Heart left ventricle (tissue), 16 donors: ENCODE measurements around the gene TSC1. TPM values are rescaled to one million over a fixed set of nuclear protein-coding genes. Genes with fewer than 3 reads are reported as not detected.
A peak's percentile ranks its signal among the peaks of the same experiment; 100 is the strongest.

Source experiments
- ATAC-seq, 4 donors: fragments of 200-7000 bp; cut with Tn5 transposase; one replicate each; pipeline ENCODE4 v1.9.1; 2020 to 2022; ENCODE audit warnings: moderate library complexity in 4 of 4, mild to moderate bottlenecking in 3 of 4, moderate number of reproducible peaks in 1 of 4
- DNase-seq, 5 donors: peaks; one replicate each; pipeline ENCODE4 v3.0.0-alpha.2; 2020
- H3K27ac ChIP-seq, 12 donors: fragments of 200-600 bp; sonication (generic) in 4 of 12; one replicate each; pipeline versions ENCODE4 v1.5.0 to v1.8.0; 2016 to 2022; ENCODE audit warnings: mild to moderate bottlenecking in 2 of 12
- H3K27me3 ChIP-seq, 9 donors: fragments of 200-600 bp; sonication (generic) in 2 of 9; one replicate each; pipeline versions ENCODE4 v1.5.1 to v1.8.0; 2016 to 2022; ENCODE audit warnings: mild to moderate bottlenecking in 3 of 9
- H3K36me3 ChIP-seq, 9 donors: fragments of 200-600 bp; sonication (generic) in 2 of 9; one replicate each; pipeline versions ENCODE4 v1.5.0 to v1.8.0; 2018 to 2022; ENCODE audit warnings: mild to moderate bottlenecking in 2 of 9
- H3K4me1 ChIP-seq, 12 donors: fragments of 200-600 bp; sonication (generic) in 4 of 12; one replicate each; pipeline versions ENCODE4 v1.5.0 to v1.8.0; 2016 to 2022; ENCODE audit warnings: mild to moderate bottlenecking in 3 of 12
- H3K4me3 ChIP-seq, 12 donors: fragments of 200-600 bp; sonication (generic) in 4 of 12; one replicate each; pipeline versions ENCODE4 v1.5.0 to v1.8.0; 2017 to 2022; ENCODE audit warnings: mild to moderate bottlenecking in 9 of 12, moderate library complexity in 4 of 12
- H3K9me3 ChIP-seq, 12 donors: fragments of 200-600 bp; sonication (generic) in 4 of 12; one replicate each; pipeline versions ENCODE4 v1.5.0 to v1.8.0; 2016 to 2022; ENCODE audit warnings: mild to moderate bottlenecking in 1 of 12
- POLR2A ChIP-seq, 2 donors: fragments of 450-650 bp; IDR thresholded peaks; one replicate each; pipeline ENCODE4 v1.6.1; 2017; ENCODE audit warnings: antibody characterized with exemption in 2 of 2, mild to moderate bottlenecking in 2 of 2, moderate library complexity in 2 of 2
- WGBS, 4 donors: extraction: QIAGEN DNeasy Blood & Tissue Kit in 2 of 4; methylation state at CpG; one replicate each; pipeline versions ENCODE4 v1.1.5 to v1.1.7; 2013 to 2018; 5-methylcytosine and 5-hydroxymethylcytosine counted together
- intact Hi-C, 10 donors: fragments of 100-400 bp; cut with DNase I; formaldehyde crosslinking; loops; one replicate each; pipeline versions ENCODE4 v1.11.1 to v1.14.2; 2022
- polyA plus RNA-seq, 2 donors: library from polyadenylated mRNA; stranded (reverse); fragments of 200-250 nt; gene quantifications; one replicate each; pipeline ENCODE4 v1.2.3, GENCODE V29; 2013
- total RNA-seq, 9 donors: library from RNA; depleted of rRNA in 2 of 9; stranded (reverse); fragments of >200 nt in 2 of 9; fragmentation: NEBNext Ultra II Directional in 3 of 9; extraction: Animal tissue kit (Norgen Biotek cat#: 25700) in 3 of 9; gene quantifications; one replicate each; pipeline versions ENCODE4 v1.1.0 to v1.2.4, GENCODE V29; 2016 to 2023
- TF ChIP-seq, protein P1 (sequence below), 12 donors: fragments of 200-600 bp; sonication (generic) in 4 of 12; IDR thresholded peaks; one replicate each; pipeline versions ENCODE4 v1.5.0 to v1.8.0; 2018 to 2022; ENCODE audit warnings: antibody characterized with exemption in 12 of 12, mild to moderate bottlenecking in 5 of 12
- donor health status: ischemic (EF 13 %, LVEDD 7.1; RV severe dilation, severe dysfunction).
- donor health status: healthy with polysubstance abuse.
- donor health status: DM: no; HTN: yes; CAD: no.
- donor health status: DM: no; HTN: no; CAD: no.
- donor health status: ischemic (EF 25% LVEDD 6.9; RV normal size, moderate dysfunction).
- donor health status: ischemic (EF 25% LVEDD 5.7; RV mildly dilated, moderate dysfunction).
- donor health status: healthy.
- donor health status: DM: yes; HTN: yes; CAD: no.
- donor health status: ischemic (EF 35%, LVEDD 5.7; RV mildly dilated, moderate dysfunction).
- donor health status: nonischemic (EF 11% LVEDD 7.7; RV severe dilation, severe dysfunction).
- donor health status: DM: yes; HTN: yes; CAD: no.
- donor health status: PGD.
- donor health status: ischemic (EF 29% LVEDD 5.4; RV normal size, mild dysfunction).
- donor health status: nonischemic (EF 23%, LVEDD 6.1; RV moderate dilation, normal function).

TSC1 gene
- total and polyA plus RNA-seq, 11 donors, result 16.2 to 87.6 (median 52.9) TPM

DNA sequence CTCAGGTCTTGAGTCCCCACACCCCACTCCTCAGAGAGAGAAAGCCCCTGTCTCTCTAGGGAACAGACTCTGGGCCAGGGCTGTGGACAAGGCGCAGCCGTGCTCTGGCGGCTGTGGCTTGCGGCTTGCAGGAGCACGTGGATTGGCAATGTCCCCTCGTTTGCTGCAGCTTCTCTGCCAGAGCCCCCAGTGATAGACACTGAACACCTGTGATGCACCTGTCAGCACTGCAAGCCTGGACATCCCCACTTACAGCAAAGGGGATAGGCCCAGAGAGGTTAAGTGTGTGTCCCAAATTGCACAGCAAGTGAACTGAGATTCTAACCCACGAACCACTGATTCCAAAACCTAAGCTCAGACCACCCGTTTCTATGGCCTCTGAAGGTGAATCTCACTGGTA is 41.1 kb upstream of the TSC1 start:
- H3K4me1 ChIP-seq, result peaks cover 0 to 17% (median 0%) of the 10 kb centered on the region in 12 donors
- no peak for ATAC-seq
- peaks cover 0 to 56% (median 7%) of the 10 kb centered on the region in 9 donors for H3K27me3 ChIP-seq
- no peak for DNase-seq
- H3K9me3 ChIP-seq, result no peaks in the 10 kb centered on the region
- no peaks in the 10 kb centered on the region for H3K36me3 ChIP-seq
- TF ChIP-seq, protein P1, sequence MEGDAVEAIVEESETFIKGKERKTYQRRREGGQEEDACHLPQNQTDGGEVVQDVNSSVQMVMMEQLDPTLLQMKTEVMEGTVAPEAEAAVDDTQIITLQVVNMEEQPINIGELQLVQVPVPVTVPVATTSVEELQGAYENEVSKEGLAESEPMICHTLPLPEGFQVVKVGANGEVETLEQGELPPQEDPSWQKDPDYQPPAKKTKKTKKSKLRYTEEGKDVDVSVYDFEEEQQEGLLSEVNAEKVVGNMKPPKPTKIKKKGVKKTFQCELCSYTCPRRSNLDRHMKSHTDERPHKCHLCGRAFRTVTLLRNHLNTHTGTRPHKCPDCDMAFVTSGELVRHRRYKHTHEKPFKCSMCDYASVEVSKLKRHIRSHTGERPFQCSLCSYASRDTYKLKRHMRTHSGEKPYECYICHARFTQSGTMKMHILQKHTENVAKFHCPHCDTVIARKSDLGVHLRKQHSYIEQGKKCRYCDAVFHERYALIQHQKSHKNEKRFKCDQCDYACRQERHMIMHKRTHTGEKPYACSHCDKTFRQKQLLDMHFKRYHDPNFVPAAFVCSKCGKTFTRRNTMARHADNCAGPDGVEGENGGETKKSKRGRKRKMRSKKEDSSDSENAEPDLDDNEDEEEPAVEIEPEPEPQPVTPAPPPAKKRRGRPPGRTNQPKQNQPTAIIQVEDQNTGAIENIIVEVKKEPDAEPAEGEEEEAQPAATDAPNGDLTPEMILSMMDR (IDR thresholded peaks at IDR 0.05), result no peak
- no peak for TF ChIP-seq POLR2A (IDR thresholded peaks at IDR 0.05)
- intact Hi-C loops, result no loop called here
- peak overlapping the region in 1 of 12 donors; percentile 15 for H3K27ac ChIP-seq
- H3K4me3 ChIP-seq, result no peak overlapping the region
- 57 to 82% (median 77%) methylated on average over 8 of the region's 8 CpGs for WGBS, 4 donors

DNA sequence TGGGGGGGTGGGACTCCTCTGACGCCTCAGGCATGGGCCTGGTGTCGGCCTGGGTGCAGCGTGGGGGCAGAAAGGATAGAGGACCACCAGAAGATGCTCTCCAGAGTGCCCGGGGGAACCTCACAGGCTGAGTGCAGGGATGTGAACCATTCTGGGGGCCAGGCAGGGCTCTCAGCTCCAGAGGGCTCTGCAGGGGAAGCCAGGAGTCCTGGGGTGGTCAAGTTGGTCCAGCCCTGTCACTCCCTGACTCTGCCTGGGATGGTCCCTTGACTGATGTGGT is 40.6 kb upstream of the TSC1 start:
- Histone ChIP-seq H3K27ac (no peak overlapping the region), H3K4me1 (peaks cover 0 to 17% (median 0%) of the 10 kb centered on the region in 12 donors), H3K36me3 (no peaks in the 10 kb centered on the region), H3K4me3 (no peak overlapping the region), H3K9me3 (no peaks in the 10 kb centered on the region), H3K27me3 (peaks cover 0 to 61% (median 7%) of the 10 kb centered on the region in 9 donors)
- ATAC-seq, result peak in 1 of 4 donors; percentile 15
- TF ChIP-seq POLR2A (IDR thresholded peaks at IDR 0.05), result no peak
- TF ChIP-seq, protein P1 (IDR thresholded peaks at IDR 0.05), result no peak
- intact Hi-C loops, result no loop called here
- WGBS, 4 donors, result 41 to 70% (median 48%) methylated on average over 4 of the region's 4 CpGs
- DNase-seq, result no peak

DNA sequence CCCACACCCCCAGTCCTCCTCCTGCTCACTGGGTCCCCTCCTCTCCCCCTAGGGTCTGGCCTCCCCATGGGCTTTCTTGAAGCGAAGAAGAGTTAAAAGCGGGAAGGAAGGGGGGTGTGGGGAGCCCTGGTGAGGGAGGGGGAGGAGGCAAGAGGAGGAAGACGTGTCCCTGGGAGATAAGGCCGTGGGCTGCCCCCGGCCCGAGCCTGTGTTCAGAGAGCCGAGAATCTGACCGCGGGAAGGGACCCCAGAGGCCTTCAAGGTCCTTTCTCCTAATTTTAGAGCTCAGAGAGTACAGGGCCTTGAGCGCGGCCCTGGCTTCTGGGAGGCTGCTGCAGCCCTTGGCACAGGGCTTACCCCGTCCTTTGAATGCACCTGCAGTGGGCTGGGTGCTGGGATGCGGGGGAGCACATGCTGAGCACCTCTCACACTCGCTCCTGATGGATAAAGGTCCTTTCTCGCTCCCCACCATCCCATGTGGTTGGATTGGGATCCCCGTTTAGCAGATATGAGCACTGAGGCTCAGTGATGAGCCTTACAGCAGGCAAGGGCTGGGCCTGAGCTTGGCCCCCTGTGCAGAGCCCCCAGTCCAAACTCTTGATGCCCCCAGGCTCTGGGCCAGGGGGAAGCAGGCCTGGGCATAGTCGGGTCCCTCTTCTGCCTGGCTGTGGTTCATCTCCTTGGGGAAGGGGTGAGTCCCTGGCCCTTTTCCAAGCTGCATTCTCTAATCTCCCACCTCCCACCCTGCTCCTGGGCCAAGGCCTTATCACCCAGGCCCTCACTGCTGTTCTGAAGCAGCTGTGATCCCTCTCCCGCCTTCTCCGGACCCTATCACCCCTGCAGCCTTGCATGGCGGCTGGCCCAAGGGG is 40.0 kb upstream of the TSC1 start:
- TF ChIP-seq POLR2A (IDR thresholded peaks at IDR 0.05), result no peak
- TF ChIP-seq, protein P1 (IDR thresholded peaks at IDR 0.05), result no peak
- intact Hi-C loops, result no loop called here
- Histone ChIP-seq H3K36me3 (no peaks in the 10 kb centered on the region), H3K9me3 (no peaks in the 10 kb centered on the region), H3K27me3 (peaks cover 0 to 67% (median 13%) of the 10 kb centered on the region in 9 donors), H3K4me1 (peaks cover 0 to 17% (median 0%) of the 10 kb centered on the region in 12 donors), H3K27ac (no peak overlapping the region), H3K4me3 (no peak overlapping the region)
- 48 to 65% (median 57%) methylated on average over 18 to 20 of the region's 20 CpGs for WGBS, 4 donors
- peak in 1 of 4 donors; percentile 7 for ATAC-seq
- DNase-seq, result no peak

DNA sequence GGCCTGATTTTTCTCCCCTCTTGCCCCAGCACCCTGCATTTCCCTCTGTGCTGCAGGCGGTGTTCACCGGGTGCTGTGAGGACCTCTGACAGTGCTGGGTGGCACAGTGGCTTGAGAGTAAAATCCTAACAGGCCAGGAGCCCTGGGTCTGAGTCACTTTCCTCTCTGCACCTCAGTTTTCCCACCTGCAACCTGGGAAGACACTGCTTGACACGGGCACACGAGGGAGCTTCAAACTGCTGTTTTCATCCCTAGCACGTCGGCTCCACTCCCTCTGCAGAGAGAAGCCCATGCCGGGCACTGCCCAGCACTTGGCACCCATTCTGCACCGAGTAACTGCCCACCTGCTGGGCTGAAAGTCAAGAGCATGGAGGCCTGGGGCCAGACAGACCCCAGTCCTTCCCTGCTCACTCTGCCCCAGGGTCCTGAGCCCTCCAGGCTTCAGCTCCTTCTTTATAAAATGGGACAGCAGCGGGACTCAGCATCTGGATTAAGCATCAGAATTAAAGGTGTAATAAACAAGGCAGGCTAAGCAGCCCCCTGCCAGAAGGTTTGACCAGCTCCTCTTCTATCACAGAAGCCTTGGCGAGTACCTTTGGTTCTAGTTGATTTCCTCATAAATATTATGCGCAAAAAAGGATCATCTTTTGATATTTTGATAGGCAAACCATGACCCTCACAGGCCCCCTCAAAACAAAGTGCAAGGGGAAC is 39.2 kb upstream of the TSC1 start:
- intact Hi-C loops, result no loop called here
- no peaks in the 10 kb centered on the region for H3K9me3 ChIP-seq
- H3K4me3 ChIP-seq, result no peak overlapping the region
- no peak for TF ChIP-seq POLR2A (IDR thresholded peaks at IDR 0.05)
- TF ChIP-seq, protein P1 (IDR thresholded peaks at IDR 0.05), result no peak
- H3K4me1 ChIP-seq, result peaks cover 0 to 17% (median 1%) of the 10 kb centered on the region in 12 donors
- no peak overlapping the region for H3K27ac ChIP-seq
- H3K36me3 ChIP-seq, result no peaks in the 10 kb centered on the region
- peaks cover 5 to 75% (median 19%) of the 10 kb centered on the region in 9 donors for H3K27me3 ChIP-seq
- no peak for DNase-seq
- 80 to 86% (median 82%) methylated on average over 11 of the region's 11 CpGs for WGBS, 4 donors
- ATAC-seq, result no peak
